ENCODE measurements around the gene MYT1. TPM values are rescaled to one million over a fixed set of nuclear protein-coding genes. Genes with fewer than 3 reads are reported as not detected.

The MYT1 gene
- total and polyA plus RNA-seq, 2 experiments from 2014 or later, result 0.39 to 0.50 TPM

GRCh38 chr20:64155258-64156135, 8.8 kb upstream of the MYT1 start:
- no peaks in the 10 kb centered on the region for H3K4me1 ChIP-seq (ENCODE audit: low read depth)
- H3K4me3 ChIP-seq, result no peak overlapping the region
- no peaks in the 10 kb centered on the region for H3K9me3 ChIP-seq (ENCODE audit: low read depth)
- DNase-seq (ENCODE audit: low read depth in 1 of 2, low spot score in 1 of 2), result no peak
- no peaks in the 10 kb centered on the region for H3K36me3 ChIP-seq
- H3K27me3 ChIP-seq, result peaks cover 9% of the 10 kb centered on the region
- no peak for TF ChIP-seq CTCF (IDR thresholded peaks at IDR 0.05; ENCODE audit: low read depth, low read length)
- no peak overlapping the region for H3K27ac ChIP-seq

GRCh38 chr20:64156136-64156885, 7.9 kb upstream of the MYT1 start:
- Histone ChIP-seq H3K4me3 (no peak overlapping the region), H3K4me1 (ENCODE audit: low read depth) (no peaks in the 10 kb centered on the region), H3K27ac (no peak overlapping the region), H3K9me3 (ENCODE audit: low read depth) (no peaks in the 10 kb centered on the region), H3K27me3 (peaks cover 17% of the 10 kb centered on the region), H3K36me3 (no peaks in the 10 kb centered on the region)
- DNase-seq (ENCODE audit: low read depth in 1 of 2, low spot score in 1 of 2), result no peak
- TF ChIP-seq CTCF (IDR thresholded peaks at IDR 0.05; ENCODE audit: low read depth, low read length), result no peak

- no peak for DNase-seq (ENCODE audit: low read depth in 1 of 2, low spot score in 1 of 2)
- H3K36me3 ChIP-seq, result no peaks in the 10 kb centered on the region
Observed at GRCh38 chr20:64156886-64157875, 7.1 kb upstream of the MYT1 start.

GRCh38 chr20:64157878-64158277, 6.4 kb upstream of the MYT1 start:
- H3K27me3 ChIP-seq, result peaks cover 32% of the 10 kb centered on the region
- no peaks in the 10 kb centered on the region for H3K4me1 ChIP-seq (ENCODE audit: low read depth)
- H3K9me3 ChIP-seq (ENCODE audit: low read depth), result no peaks in the 10 kb centered on the region
- no peak overlapping the region for H3K4me3 ChIP-seq
- DNase-seq (ENCODE audit: low read depth in 1 of 2, low spot score in 1 of 2), result no peak
- no peak for TF ChIP-seq CTCF (IDR thresholded peaks at IDR 0.05; ENCODE audit: low read depth, low read length)
- no peaks in the 10 kb centered on the region for H3K36me3 ChIP-seq
- no peak overlapping the region for H3K27ac ChIP-seq

More at GRCh38 chr20:64156886-64157875, 7.1 kb upstream of the MYT1 start:
- H3K27me3 ChIP-seq, result peaks cover 25% of the 10 kb centered on the region
- H3K27ac ChIP-seq, result no peak overlapping the region
- TF ChIP-seq CTCF (IDR thresholded peaks at IDR 0.05; ENCODE audit: low read depth, low read length), result no peak
- H3K9me3 ChIP-seq (ENCODE audit: low read depth), result no peaks in the 10 kb centered on the region
- no peak overlapping the region for H3K4me3 ChIP-seq
- no peaks in the 10 kb centered on the region for H3K4me1 ChIP-seq (ENCODE audit: low read depth)
